ENCODE data around the gene RAB38. TPM values are rescaled to one million over a fixed set of nuclear protein-coding genes. Genes with fewer than 3 reads are reported as not detected.

Gene RAB38
- total RNA-seq, 2 donors from 2014 or later = 3.1 TPM; not detected in 1

DNA sequence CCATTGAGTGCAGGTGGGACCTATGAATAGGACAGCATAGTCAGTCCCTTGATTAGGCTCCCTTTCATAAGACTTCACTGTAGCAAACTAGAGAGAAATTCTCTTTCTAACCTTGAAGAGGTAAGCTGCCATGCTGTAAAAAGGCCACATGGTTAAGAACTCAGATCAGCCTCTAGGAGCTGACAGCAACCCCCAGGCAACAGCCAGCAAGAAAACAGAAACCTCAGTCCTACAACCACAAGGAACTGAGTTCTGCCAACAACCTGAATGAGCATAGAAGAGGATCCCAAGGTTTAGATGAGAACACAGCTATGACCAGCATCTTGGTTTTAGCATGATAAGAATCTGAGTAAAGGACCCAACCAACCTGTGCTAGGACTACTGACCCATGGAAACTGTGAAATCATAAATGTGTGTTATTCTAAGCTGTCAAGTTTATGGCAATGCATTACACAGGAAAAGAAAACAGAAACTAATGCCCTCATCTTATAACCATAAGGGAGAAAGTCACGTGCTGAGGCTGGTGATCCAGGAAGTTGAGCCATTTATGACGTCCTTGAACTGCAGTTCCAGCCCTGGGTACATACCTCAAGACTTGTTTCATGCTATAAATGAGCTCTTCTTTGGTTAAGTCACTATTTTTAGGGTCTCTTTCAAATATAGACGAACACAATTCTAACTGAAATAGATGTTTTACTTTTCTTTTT is 43.3 kb downstream of the RAB38 start:
- no peaks in the 10 kb centered on the region for H3K9me3 ChIP-seq
- no peaks in the 10 kb centered on the region for H3K36me3 ChIP-seq (replicated peaks in 1 of 2; ENCODE audit: insufficient read depth in 1 of 2, low read depth in 2 of 2)
- H3K27ac ChIP-seq = no peak overlapping the region
- intact Hi-C loops (cut with DNase I) = no loop called here
- ATAC-seq (no peak), DNase-seq (no peak)
- no peaks in the 10 kb centered on the region for H3K4me1 ChIP-seq
- no peaks in the 10 kb centered on the region for H3K27me3 ChIP-seq
- whole genome bisulfite sequencing, 2 donors = 82 to 84% methylated on average over 3 of the region's 3 CpGs
- no peak for TF ChIP-seq POLR2A (IDR thresholded peaks at IDR 0.05)
- TF ChIP-seq, protein P1, sequence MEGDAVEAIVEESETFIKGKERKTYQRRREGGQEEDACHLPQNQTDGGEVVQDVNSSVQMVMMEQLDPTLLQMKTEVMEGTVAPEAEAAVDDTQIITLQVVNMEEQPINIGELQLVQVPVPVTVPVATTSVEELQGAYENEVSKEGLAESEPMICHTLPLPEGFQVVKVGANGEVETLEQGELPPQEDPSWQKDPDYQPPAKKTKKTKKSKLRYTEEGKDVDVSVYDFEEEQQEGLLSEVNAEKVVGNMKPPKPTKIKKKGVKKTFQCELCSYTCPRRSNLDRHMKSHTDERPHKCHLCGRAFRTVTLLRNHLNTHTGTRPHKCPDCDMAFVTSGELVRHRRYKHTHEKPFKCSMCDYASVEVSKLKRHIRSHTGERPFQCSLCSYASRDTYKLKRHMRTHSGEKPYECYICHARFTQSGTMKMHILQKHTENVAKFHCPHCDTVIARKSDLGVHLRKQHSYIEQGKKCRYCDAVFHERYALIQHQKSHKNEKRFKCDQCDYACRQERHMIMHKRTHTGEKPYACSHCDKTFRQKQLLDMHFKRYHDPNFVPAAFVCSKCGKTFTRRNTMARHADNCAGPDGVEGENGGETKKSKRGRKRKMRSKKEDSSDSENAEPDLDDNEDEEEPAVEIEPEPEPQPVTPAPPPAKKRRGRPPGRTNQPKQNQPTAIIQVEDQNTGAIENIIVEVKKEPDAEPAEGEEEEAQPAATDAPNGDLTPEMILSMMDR (IDR thresholded peaks at IDR 0.05) = no peak
- H3K4me3 ChIP-seq = no peak overlapping the region

DNA sequence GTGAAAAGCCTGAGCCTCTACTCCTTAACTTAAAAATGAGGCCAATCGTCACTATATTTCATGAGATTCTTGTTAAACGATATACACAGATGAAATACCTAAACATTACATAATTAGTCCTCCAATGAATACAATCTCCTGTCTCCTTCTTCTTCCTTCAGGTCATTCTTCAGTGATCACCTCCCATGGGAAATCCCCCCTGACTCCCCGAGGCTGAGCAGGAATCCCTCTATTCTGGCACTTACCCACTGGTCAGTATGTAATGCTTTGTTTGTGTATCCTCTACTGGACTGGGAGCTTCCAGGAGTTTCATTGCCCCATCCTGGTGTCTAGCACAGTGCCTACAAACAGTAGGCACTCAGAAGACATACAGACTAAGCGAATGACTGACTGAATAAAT is 52.3 kb downstream of the RAB38 start:
- WGBS, 2 donors = 83 to 87% methylated on average over 4 of the region's 4 CpGs
- Histone ChIP-seq H3K36me3 (replicated peaks in 1 of 2; ENCODE audit: insufficient read depth in 1 of 2, low read depth in 2 of 2) (no peaks in the 10 kb centered on the region), H3K9me3 (no peaks in the 10 kb centered on the region), H3K27me3 (no peaks in the 10 kb centered on the region), H3K27ac (no peak overlapping the region), H3K4me3 (no peak overlapping the region), H3K4me1 (no peaks in the 10 kb centered on the region)
- ATAC-seq (no peak), DNase-seq (no peak)
- intact Hi-C loops (cut with DNase I) = no loop called here
- no peak for TF ChIP-seq POLR2A (IDR thresholded peaks at IDR 0.05)
- TF ChIP-seq, protein P1 (IDR thresholded peaks at IDR 0.05) = no peak

DNA sequence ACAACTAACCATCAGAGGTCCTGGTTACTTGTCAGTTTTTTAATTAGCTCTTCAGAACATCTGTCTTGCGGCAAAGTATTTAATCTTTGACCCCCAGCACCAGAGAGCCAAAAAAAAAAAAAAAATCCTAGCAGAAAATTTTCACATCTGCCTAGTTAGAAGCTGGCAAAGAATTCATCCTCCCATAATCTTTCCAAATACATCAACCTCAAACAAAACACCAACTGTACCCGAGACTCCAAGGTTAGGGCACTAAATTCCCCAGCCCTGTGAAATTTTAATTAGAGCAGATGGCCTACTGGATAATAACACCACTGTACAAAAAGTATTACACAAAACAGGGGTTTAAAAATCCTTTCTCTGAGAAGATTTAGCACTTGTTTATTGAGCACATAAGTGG is 55.7 kb downstream of the RAB38 start:
- Histone ChIP-seq H3K9me3 (no peaks in the 10 kb centered on the region), H3K4me1 (no peaks in the 10 kb centered on the region), H3K27me3 (no peaks in the 10 kb centered on the region), H3K27ac (no peak overlapping the region), H3K36me3 (replicated peaks in 1 of 2; ENCODE audit: insufficient read depth in 1 of 2, low read depth in 2 of 2) (no peaks in the 10 kb centered on the region), H3K4me3 (no peak overlapping the region)
- 36 to 42% methylated on average over 2 of the region's 2 CpGs for WGBS, 2 donors
- TF ChIP-seq, protein P1 (IDR thresholded peaks at IDR 0.05) = no peak
- TF ChIP-seq POLR2A (IDR thresholded peaks at IDR 0.05) = no peak
- ATAC-seq (no peak), DNase-seq (no peak)
- intact Hi-C loops (cut with DNase I) = no loop called here

DNA sequence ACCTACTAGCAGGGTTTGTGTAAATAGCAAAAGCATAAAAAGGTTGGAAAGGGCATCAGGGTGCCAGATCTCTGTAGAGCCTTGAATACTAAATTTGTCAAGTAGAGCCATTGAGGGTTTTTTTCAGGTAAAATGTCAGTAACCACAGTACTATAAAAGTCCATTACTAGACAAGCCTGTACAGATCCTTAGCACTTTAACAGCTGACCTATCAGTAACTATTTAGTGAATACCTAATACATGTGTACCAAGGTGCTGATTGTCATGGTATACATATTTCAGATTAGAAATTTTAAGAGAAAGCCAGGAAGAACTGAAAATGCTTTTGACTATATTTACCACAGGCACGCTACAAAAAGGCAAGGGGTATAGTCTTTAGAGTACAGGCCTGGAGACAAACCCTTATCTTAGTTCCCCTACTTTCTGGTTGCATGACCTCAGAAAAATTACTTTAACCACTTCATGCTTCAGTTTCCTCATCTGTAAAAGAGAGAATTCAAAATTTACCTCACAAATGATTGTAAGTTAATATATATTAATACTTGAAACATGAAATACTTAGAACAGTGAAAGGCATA is 57.9 kb downstream of the RAB38 start:
- Histone ChIP-seq H3K27me3 (no peaks in the 10 kb centered on the region), H3K4me1 (no peaks in the 10 kb centered on the region), H3K36me3 (replicated peaks in 1 of 2; ENCODE audit: insufficient read depth in 1 of 2, low read depth in 2 of 2) (no peaks in the 10 kb centered on the region), H3K27ac (no peak overlapping the region), H3K9me3 (no peaks in the 10 kb centered on the region), H3K4me3 (no peak overlapping the region)
- TF ChIP-seq, protein P1 (IDR thresholded peaks at IDR 0.05) = no peak
- no peak for TF ChIP-seq POLR2A (IDR thresholded peaks at IDR 0.05)
- DNase-seq = no peak
- WGBS, 2 donors = 94 to 100% methylated on average over 1 of the region's 1 CpG
- no peak for ATAC-seq
- intact Hi-C loops (cut with DNase I) = no loop called here
